WTC11 (cell line): ENCODE measurements around the gene GPR39.

Experiments used
- ESRRA ChIP-seq: sonication (generic); formaldehyde crosslinking; IDR thresholded peaks from 2 replicates; pipeline ENCODE4 v1.8.1; 2022; ENCODE audit warnings: mild to moderate bottlenecking, missing genetic modification reagents, borderline replicate concordance
- KAT7 ChIP-seq: sonication (generic); formaldehyde crosslinking; IDR thresholded peaks from 2 replicates; pipeline ENCODE4 v1.8.1; 2023; ENCODE audit warnings: missing genetic modification reagents, mild to moderate bottlenecking, borderline replicate concordance
- NR2C2 ChIP-seq: sonication (generic); formaldehyde crosslinking; IDR thresholded peaks from 2 replicates; pipeline ENCODE4 v1.8.0; 2022; ENCODE audit warnings: mild to moderate bottlenecking, missing genetic modification reagents
- NR3C1 ChIP-seq: sonication (generic); formaldehyde crosslinking; conservative IDR thresholded peaks from 2 replicates; pipeline ENCODE4 v1.8.1; 2023; ENCODE audit warnings: low read depth, mild to moderate bottlenecking, missing genetic modification reagents
- RELA ChIP-seq: sonication (generic); formaldehyde crosslinking; IDR thresholded peaks from 2 replicates; pipeline ENCODE4 v1.8.1; 2022; ENCODE audit warnings: missing genetic modification reagents, mild to moderate bottlenecking, borderline replicate concordance
- RORB ChIP-seq: fragments of 250-450 bp; sonication (Bioruptor Pico); IDR thresholded peaks from 2 replicates; pipeline ENCODE4 v1.9.0; 2021; ENCODE audit warnings: mild to moderate bottlenecking
- ZNF232 ChIP-seq: sonication (generic); formaldehyde crosslinking; IDR thresholded peaks from 2 replicates; pipeline ENCODE4 v1.8.0; 2022; ENCODE audit warnings: mild to moderate bottlenecking, missing genetic modification reagents
- TF ChIP-seq, protein P1 (sequence below): fragments of 200-600 bp; IDR thresholded peaks from 2 replicates; pipeline ENCODE4 v1.8.0; 2022; ENCODE audit warnings: antibody characterized with exemption
- TF ChIP-seq, protein P2 (sequence below): sonication (generic); formaldehyde crosslinking; IDR thresholded peaks from 2 replicates; pipeline ENCODE4 v1.8.1; 2022; ENCODE audit warnings: low read depth, mild to moderate bottlenecking, moderate library complexity, missing genetic modification reagents, borderline replicate concordance
- TF ChIP-seq, protein P3 (sequence below): sonication (generic); formaldehyde crosslinking; IDR thresholded peaks from 2 replicates; pipeline ENCODE4 v1.8.0; 2022; ENCODE audit warnings: mild to moderate bottlenecking, missing genetic modification reagents
- TF ChIP-seq, protein P4 (sequence below): sonication (generic); formaldehyde crosslinking; IDR thresholded peaks from 2 replicates; pipeline ENCODE4 v1.8.1; 2023; ENCODE audit warnings: mild to moderate bottlenecking, moderate library complexity, missing genetic modification reagents
- TF ChIP-seq, protein P5 (sequence below): fragments of 250-450 bp; sonication (Bioruptor Pico); IDR thresholded peaks from 2 replicates; pipeline ENCODE4 v1.8.0; 2021; ENCODE audit warnings: mild to moderate bottlenecking

DNA sequence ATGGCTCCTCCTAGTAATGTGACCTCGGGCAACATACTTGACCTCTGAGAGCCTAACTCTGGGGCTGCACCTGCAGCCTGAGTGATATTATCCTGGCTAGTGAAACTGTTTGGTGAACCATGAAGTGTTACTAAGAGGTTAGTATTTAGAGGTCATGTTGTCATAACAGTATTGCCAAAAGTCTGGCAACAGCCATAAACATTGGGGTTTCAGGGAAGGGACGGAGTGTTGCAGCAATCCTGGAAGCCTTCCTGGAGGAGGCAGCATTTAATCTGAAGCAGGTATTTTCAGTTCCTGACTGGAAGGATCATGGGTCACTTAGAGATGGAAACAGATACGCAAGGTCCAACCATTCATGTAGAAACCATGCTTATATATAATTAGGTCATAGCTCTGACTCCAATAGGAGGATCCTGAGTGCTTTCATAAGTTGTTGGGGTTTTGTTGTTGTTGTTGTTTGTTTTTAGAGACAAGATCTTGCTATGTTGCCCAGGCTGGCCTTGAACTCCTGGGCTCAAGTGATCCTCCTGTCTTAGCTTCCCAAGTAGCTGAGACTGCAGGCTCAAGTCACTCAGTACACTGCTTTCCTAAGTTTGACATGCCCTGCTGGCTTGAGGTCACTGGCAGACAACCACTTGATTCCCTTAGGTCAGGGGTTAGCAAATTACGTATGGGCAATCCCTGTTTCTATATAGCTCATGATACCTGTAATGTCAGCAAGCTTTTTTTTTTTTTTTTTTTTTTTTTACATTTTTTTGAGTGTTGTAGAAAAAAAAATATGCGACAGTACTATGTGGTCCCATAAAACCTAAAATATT, 21.5 kb downstream of the GPR39 start:
- TF ChIP-seq ESRRA (CRISPR knock-in tag) (no peak), NR2C2 (CRISPR knock-in tag) (no peak), RELA (CRISPR knock-in tag) (no peak), NR3C1 (CRISPR knock-in tag) (no peak), RORB (no peak), KAT7 (CRISPR knock-in tag) (no peak), ZNF232 (no peak)
- TF ChIP-seq, protein P1, sequence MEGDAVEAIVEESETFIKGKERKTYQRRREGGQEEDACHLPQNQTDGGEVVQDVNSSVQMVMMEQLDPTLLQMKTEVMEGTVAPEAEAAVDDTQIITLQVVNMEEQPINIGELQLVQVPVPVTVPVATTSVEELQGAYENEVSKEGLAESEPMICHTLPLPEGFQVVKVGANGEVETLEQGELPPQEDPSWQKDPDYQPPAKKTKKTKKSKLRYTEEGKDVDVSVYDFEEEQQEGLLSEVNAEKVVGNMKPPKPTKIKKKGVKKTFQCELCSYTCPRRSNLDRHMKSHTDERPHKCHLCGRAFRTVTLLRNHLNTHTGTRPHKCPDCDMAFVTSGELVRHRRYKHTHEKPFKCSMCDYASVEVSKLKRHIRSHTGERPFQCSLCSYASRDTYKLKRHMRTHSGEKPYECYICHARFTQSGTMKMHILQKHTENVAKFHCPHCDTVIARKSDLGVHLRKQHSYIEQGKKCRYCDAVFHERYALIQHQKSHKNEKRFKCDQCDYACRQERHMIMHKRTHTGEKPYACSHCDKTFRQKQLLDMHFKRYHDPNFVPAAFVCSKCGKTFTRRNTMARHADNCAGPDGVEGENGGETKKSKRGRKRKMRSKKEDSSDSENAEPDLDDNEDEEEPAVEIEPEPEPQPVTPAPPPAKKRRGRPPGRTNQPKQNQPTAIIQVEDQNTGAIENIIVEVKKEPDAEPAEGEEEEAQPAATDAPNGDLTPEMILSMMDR = no peak
- TF ChIP-seq, protein P2, sequence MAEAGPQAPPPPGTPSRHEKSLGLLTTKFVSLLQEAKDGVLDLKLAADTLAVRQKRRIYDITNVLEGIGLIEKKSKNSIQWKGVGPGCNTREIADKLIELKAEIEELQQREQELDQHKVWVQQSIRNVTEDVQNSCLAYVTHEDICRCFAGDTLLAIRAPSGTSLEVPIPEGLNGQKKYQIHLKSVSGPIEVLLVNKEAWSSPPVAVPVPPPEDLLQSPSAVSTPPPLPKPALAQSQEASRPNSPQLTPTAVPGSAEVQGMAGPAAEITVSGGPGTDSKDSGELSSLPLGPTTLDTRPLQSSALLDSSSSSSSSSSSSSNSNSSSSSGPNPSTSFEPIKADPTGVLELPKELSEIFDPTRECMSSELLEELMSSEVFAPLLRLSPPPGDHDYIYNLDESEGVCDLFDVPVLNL = no peak
- TF ChIP-seq, protein P3, sequence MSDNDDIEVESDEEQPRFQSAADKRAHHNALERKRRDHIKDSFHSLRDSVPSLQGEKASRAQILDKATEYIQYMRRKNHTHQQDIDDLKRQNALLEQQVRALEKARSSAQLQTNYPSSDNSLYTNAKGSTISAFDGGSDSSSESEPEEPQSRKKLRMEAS (CRISPR knock-in tag) = no peak
- TF ChIP-seq, protein P4, sequence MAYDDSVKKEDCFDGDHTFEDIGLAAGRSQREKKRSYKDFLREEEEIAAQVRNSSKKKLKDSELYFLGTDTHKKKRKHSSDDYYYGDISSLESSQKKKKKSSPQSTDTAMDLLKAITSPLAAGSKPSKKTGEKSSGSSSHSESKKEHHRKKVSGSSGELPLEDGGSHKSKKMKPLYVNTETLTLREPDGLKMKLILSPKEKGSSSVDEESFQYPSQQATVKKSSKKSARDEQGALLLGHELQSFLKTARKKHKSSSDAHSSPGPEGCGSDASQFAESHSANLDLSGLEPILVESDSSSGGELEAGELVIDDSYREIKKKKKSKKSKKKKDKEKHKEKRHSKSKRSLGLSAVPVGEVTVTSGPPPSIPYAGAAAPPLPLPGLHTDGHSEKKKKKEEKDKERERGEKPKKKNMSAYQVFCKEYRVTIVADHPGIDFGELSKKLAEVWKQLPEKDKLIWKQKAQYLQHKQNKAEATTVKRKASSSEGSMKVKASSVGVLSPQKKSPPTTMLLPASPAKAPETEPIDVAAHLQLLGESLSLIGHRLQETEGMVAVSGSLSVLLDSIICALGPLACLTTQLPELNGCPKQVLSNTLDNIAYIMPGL (CRISPR knock-in tag) = no peak
- TF ChIP-seq, protein P5, sequence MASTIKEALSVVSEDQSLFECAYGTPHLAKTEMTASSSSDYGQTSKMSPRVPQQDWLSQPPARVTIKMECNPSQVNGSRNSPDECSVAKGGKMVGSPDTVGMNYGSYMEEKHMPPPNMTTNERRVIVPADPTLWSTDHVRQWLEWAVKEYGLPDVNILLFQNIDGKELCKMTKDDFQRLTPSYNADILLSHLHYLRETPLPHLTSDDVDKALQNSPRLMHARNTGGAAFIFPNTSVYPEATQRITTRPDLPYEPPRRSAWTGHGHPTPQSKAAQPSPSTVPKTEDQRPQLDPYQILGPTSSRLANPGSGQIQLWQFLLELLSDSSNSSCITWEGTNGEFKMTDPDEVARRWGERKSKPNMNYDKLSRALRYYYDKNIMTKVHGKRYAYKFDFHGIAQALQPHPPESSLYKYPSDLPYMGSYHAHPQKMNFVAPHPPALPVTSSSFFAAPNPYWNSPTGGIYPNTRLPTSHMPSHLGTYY (CRISPR knock-in tag) = no peak
